Measurements from ENCODE around the gene NEK5.
A peak's percentile ranks its signal among the peaks of the same experiment; 100 is the strongest.
"Not testable (repeated sequence)": the region's sequence is repeated elsewhere in the genome, so short reads cannot be mapped to it uniquely, and the experiment has no call there.

NEK5 gene, protein sequence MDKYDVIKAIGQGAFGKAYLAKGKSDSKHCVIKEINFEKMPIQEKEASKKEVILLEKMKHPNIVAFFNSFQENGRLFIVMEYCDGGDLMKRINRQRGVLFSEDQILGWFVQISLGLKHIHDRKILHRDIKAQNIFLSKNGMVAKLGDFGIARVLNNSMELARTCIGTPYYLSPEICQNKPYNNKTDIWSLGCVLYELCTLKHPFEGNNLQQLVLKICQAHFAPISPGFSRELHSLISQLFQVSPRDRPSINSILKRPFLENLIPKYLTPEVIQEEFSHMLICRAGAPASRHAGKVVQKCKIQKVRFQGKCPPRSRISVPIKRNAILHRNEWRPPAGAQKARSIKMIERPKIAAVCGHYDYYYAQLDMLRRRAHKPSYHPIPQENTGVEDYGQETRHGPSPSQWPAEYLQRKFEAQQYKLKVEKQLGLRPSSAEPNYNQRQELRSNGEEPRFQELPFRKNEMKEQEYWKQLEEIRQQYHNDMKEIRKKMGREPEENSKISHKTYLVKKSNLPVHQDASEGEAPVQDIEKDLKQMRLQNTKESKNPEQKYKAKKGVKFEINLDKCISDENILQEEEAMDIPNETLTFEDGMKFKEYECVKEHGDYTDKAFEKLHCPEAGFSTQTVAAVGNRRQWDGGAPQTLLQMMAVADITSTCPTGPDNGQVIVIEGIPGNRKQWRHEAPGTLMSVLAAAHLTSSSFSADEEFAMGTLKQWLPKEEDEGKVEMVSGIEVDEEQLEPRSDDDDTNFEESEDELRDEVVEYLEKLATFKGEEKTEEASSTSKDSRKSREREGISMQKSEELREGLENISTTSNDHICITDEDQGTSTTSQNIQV

DNA sequence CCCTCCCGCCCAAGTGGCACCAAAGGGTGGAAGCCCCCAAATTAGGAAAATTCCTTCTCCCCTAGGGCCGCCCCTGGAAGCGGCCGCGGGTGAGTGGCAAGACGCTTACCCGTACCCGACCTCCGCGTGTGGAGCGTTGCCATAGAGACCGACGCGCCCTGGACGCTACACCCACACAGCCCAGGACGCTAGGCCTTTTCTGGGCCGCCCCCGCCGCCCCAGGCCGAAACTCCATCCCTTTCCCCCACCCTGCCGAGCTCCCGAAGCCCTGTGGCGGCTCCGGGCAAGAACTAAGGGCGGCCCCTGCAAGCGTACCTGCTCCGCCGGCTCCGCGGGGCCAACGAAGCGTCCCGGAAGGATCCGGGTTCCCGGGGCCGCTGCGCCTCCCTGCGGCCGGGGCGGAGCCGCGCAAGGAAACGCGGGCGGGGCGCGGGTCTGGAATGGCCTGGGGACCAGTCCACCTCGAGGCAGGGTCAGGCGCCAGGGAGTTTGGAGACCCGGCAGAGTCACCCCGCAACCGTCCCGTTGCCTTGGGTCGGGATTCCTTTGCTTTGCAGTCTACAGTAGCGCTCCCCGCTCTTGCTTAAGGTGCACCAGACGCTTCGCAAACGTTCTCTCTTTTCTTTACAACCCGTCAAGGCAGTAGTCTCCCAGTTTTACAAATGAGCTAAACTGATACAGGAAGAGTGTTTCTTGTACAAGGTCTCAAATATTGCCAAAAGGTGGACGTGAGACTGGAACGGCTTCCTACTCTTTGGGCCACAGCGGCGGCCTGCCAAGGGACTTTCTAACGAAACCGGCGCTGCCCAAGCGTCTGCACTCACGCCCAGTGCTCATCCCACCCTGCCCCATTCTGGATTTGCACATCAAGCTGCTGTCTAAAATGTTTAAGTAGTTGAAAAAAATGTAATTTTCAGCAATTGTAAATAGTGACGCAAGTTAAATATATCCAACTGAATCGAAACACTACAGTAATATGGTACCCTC, at the start of gene NEK5:
NEK5 (minus strand) TSS at position 360 of the 987 bp plus-strand sequence. CDS start 1,591 bp downstream, outside the sequence.
- DNase-seq, result peak; percentile 27 to 41

DNA sequence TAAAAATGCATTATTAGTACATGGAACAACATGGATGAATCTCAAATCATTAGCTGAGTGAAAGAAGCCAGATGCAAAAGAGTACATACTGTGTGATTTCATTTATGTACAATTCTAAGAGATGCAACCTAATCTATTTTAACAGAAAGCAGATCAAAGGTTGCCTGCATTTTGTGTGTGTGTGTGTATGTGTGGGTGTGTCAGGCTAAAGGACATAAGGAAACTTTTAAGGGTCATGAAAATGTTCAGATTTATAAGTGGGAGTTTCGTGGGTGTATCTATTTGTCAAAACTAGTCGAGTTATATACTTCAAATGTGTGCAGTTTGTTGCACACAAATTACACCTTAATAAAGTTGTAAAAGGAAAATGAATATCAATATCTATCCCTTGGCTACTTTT, 48.4 kb upstream of the NEK5 start:
- no peak for DNase-seq

DNA sequence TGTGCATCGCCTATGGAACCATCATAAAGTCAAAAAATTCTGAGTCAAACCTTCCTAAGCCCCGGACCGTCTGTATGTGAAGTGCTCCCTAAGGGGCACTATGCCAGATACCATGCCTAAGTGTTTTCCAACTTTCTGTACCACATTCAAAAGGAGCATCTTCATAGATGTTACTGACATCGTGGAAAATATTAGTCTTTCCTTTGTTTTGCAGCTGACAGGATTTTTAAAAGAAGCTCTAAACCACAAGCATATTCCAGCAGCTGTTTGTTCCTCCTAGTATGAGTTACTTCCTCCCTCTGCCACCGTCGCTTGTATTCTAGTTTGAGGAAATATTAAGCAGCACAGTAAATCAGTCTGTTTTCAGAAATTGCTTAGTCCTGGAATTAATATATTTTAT, 45.1 kb upstream of the NEK5 start:
- not testable (repeated sequence) for DNase-seq

DNA sequence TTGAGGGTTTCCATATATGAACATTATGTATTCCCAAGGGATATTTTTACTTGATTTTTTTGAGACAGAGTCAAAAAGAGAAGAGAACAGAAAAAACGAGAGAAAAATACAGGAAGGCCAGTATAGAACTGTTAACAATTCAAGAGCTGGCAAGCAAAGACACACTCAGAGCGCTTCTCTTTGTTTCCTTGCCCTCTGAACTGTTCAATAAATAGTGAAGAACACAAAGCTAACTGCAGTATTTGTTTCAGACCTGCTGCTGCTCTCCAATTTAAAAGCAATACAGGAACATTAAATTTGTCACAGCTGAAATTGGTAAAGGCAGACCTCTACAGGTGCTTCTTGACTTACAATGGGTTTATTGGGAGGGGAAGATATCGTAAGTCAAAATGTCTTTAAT, 44.5 kb upstream of the NEK5 start:
- DNase-seq, result no peak

DNA sequence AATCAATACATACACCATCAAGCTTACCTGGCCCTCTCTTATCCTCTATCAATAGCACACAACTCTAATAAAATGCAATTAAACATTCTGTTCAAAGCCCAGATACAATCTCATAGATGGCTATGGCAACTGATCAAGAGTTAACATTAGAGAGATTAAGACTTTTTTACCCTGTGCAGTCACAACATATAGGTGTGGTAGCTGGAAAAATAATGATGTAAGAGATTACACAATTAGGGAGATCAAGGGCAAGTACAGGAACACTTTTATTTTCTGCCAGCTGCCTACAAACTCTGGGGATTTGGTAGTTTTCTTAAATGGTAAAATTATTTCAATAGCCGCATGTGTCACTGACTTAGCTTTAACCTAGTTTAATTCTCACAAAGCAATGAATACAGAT, 42.8 kb upstream of the NEK5 start:
- not testable (repeated sequence) for DNase-seq

DNA sequence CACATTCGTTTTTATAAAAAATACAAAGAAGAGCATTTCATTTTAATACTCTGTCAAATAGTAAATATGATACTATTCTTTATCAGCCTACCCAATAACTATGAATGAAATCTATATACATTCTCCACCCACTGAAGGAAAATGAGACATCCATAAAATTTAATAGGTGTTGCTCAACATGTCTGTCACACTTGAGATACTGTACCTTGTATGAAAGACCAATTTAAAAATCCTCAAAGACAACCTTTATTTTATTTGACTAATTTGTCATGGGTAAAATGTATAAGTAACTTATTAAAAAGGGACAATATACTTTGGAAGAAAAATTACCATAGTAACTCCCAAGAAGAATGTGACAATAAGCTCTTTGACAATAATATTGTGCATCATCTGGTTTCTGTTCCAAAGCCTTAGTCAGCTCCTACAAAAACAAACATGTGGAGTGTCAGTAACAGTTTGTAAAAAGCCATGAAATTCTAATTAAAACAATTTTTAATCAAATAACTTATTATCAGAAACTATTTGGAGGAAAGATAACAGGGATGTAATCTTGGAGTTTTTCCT, 42.0 kb upstream of the NEK5 start:
- DNase-seq, result not testable (repeated sequence)

DNA sequence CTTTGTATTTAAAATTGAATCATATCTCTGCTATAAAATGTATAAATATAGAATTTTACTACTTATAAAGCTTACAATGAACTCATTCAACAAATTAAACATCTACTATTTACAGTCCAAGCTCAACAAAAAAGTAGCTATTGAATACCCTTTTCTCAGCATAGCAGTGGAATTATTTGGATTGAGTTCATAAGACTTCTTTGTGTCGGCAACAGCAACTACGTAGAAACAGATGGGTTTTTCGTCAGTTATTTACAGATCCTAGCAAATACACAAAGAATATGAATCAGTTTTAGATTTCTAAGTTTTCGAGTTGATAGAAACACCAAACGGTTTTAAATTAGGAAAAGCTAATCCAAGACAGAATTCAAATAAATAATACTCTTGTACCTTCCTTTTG, 41.0 kb upstream of the NEK5 start:
- DNase-seq, result no peak

DNA sequence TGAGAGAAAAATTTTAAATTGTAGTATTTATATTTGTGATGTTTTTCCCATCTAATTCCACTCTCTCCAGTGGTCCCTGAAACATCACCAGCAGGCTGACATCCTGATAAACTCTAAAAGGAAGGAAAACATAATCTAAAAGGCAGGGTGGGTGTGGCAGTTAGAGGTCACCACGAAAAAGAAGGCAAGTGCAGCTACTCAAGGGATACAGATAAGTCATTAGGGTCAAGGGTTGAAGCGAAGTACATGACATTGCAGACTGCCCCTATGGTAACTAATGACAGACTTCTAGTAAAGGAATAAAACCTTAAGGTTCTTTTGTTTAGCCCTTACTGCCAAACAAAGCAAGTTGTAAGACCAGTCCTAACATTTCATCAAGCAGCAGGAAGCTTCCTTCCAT, 36.5 kb upstream of the NEK5 start:
- no peak for DNase-seq

DNA sequence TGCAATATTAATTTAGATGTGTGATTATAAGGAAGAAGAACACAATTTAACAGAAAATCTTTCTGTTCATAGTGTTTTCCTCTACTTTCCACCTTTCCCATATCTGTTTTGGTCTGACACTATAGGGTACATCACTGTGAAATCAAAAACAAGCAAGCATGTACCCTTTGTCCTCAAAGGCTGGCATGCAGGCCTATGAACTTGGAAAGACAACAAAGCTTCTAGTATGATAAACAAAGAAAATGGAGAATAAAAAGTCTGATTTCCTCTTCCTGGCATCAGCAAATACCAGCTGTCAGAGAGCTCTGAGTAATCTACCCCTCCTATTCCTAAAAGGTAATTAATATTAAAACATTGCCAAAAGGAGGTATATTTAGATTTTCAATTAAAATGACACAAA, 36.1 kb upstream of the NEK5 start:
- no peak for DNase-seq

DNA sequence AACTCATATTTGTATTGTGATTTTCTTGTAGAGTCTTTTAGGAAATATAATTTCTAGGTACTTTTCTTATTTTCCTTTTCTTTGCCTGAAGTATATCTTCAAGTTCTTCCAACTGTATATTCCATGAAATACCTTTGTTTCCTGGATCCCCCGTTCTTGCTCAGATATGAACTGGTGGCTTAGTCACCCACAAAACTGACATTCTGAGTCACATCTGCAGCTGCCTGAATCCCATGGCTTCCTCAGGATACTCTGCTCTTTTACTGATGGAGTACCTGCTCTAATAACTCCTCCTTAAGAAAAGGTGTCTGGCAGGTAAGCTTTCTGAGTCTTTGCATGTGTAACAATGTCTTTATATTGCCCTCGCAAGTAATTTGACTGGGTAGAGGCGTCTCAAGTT, 35.0 kb upstream of the NEK5 start:
- DNase-seq, result not testable (repeated sequence)

DNA sequence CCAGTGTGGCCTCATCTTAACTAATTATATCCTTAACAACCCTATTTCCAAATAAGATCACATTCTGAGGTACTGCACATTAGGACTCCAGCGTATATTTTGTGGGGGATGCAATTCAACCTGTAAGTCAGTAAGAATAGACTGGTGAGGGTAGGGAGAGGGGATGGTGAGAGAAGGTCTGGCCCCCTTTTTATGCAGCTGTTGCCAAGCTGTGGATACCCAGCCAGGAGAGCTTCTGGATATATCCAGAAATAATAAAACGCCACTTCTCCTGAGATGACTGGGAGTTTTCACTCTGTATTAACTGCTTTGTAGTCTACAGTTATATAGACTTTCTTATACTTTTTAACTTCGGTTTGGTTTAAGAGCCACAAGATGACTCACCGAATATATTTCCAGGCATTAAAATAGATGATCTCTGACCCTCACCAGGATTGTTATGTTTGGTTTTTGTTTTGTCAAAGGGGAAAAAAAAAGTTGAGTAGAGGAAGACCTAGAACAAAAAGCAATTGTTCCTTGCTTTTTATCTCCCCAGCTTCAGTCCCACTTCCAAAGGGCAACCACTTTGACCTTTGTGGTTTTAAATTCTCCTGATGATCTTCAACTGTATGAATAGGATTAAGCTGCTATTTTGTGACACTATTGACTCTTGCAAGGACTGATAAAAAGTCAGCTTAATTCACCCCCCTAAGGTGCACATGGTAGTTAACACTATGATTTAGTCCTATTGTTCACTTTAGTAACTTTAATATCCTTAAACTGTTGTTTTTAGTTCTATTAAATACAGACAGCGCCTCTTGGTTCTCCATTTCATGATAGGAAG, 33.6 kb upstream of the NEK5 start:
- DNase-seq, result no peak

DNA sequence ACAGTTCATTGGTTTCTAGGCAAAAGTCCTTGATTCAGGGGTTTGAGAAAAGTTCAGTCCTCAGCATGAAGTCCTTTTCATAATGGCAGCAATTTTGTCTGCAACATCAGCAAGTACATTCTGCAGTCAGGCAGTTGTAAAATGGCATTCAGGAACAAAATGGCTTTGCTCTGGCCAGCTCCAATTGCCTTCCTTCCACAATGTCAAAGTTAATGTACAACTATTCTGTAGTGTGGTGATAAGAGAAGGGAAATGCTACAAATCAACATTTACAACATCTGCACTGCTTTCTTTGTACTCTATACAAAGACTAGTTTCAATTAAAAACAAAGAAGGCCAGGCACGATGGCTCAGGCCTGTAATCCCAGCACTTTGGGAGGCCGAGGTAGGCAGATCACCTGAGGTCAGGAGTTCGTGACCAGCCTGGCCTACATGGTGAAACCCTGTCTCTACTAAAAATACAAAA, 32.3 kb upstream of the NEK5 start:
- no peak for DNase-seq

DNA sequence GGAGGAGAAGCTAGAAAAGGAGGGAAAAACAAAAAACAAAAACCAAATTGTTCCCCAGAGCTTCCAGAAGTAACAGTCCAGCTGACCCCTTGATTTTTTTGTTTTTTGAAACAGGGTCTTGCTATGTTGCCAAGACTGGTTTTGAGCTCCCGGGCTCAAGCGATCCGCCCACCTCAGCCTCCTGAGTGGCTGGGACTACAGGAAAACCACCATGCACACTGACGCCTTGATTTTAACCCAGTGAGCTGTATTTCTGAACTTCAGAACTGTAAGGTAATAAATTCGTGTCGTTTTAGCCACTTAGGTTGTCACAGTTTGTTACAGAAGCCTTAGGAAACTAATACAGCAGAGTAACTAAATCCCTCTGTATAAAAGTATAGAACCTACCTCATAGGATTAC, 31.6 kb upstream of the NEK5 start:
- DNase-seq, result no peak

DNA sequence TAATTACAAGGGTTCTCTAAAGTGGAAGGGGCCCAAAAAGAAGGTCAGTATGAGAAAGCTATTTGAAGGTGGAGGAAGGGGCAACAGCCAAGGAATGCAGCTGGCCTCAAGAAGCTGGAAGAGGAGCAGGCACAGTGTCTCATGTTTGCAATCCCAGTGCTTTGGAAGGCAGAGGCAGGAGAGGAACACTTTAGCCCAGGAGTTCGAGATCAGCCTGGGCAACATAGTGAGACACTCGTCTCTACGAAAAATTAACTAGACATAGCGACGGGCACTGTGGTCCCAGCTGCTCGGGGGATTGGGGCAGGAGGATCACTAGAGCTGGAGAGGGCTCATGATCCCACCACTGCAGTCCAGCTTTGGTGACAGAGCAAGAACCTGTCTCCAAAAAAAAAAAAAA, 31.2 kb upstream of the NEK5 start:
- DNase-seq, result no peak

DNA sequence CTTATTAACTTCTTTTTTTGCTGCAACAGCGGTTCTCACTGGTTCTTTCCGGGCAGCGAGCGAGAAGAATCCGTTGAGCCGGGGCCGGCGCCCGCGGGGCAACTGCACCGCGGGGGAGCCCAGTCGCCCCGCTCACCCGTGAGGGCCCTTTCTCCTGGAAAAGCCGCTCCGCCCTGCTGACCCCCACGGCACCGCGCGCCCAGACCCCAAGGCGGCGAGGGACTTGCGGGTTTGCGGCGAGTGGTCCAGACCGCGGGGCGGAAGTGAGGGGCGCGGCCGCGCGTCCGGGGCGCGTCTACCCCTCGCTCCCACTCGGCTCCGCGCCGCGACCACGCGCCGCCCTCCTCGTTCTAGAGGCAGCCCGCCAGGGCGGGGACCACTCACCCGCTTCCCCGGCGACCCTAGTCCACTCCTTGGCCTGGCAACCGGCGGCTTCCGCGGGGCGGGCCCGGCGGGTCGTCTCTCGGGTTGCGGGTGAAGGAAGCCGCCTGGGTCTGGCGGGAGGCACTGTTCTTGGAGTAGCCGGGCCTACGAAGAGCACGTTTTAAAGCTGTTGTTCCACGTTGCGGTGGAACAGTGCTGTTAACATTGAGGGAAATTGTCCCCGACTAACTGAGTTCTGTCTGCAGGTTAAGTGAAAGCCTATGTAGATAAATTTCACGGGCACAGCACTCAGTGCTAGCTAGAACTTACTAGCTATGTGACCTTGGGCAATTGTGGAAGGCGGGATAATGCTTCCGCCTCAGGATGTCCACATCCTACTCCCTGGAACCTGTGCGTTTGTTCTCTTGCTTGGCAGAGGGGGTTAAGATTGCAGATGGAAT, 30.5 kb upstream of the NEK5 start, which contains the start of gene NEK3:
NEK3 (minus strand) TSS at position 439 of the 824 bp plus-strand sequence. CDS start 3,406 bp downstream, outside the sequence.
- peak; percentile 48 for DNase-seq

DNA sequence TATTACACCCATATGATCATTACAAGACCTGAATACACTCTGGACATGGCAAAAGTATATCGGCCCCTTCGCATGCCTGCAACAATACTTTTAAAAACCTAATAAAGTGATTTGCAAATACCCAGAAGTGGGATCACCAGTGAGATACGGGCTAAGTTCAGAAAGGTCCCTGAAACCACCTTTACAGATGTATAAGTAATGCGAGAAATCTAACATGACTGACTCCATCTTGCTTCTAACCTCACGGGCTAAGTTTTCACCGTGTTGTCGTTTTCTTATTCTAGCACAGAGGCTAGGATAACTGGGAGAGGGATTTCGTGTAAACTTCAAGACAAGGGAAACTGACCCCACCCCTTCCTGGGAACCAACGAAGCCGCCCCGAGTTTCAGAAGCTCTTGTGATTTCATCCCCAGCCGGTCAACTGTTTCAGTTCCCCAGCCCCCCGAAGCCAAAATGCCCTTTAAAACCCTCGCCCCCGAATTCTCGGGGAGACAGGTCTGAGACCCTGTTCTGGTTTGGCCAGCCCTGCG, 29.8 kb upstream of the NEK5 start:
- DNase-seq, result peak in 1 of 2 donors; percentile 13

DNA sequence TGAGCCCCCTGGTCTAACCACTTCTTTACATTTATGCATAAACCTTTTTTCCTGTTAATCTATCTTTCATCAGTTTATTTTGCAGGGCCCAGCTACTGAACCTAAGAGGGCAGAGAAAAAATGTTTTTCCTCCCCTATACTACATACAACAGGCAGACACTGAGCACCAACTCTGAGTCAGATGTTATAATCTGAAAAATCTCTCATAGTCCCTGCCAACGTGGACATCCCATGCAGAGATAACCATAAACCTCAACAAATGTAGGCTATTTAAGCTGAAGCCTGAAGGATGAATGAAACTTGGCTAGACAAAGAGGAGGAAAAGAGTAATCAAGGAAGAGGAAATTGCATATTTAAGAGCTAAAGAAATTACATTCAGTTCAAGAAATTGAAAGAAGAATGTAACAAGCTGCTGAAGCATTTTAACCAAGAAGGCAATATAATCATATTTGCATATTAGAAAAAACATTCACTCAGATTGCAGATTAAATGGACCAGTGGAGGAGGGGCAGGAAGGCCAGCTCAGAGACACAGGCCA, 27.9 kb upstream of the NEK5 start:
- DNase-seq, result no peak

DNA sequence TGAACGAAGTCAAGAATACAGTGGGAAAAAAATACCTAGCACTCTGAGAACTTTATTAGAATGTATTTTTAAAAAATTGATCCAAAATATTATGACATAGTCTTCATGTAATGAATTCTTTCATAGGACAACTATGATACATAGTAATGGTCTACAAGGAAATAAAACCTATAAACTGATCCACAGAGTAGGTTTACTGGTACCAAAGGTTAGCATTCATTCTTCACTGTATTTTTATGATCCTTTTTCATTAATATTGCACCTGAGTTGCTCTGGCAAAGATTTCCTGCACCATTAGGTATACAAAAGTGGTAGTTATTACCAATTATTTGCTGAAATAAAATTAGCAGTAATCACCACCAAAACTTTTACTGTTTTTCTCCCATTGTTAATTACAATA, 26.3 kb upstream of the NEK5 start:
- no peak for DNase-seq

DNA sequence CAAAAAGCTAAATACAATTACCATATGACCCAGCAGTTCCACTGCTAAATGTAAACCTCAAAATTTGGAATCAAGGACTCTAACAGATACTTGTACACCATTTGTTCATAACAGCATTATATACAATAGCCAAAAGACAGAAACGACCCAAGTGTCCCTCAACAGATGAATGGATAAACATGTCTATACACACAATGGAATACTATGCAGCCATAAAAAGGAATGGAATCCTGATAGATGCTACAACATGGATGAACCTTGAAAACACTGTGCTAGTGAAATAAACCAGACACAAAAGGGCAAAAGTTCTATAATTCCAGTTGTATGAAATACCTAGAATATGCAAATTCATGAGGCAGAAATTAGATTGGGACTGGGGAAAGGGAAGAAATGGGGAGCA, 18.4 kb upstream of the NEK5 start:
- no peak for DNase-seq

DNA sequence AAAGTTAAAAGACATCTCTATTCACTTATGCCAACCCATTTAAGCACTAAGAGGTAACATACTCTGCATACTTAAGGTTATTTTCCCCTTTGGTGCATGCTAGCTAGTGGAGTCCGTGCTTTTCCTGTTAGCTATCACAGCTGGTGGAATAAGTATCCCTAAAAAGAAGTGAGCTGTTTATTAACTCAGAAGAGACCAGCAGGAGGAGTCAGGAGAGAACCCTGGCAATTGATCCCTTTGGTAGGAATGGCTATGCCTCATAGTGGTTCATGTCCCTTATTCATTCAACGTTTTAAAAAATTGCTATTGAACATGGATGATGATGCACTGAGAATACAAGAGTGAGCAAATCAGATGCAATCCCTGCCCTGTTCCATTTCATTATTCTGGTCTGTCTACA, 12.4 kb upstream of the NEK5 start:
- DNase-seq, result no peak

Data from CD4-positive, alpha-beta T cell treated with Interleukin-4 for 1 hour (primary cell).